Spleen (tissue), 11 donors: ENCODE results near the gene CBX2. TPM values are rescaled to one million over a fixed set of nuclear protein-coding genes. Genes with fewer than 3 reads are reported as not detected.

Experiments used
- DNase-seq: peaks from one replicate; pipeline ENCODE4 v3.0.0-alpha.2; 2020
- H3K27ac ChIP-seq, 8 donors: fragments of 200-600 bp; sonication (generic) in 7 of 8; 1 replicate in 4 of 8; 2 replicates in 4 of 8; pipeline versions ENCODE4 v1.5.0 to v1.8.0; 2016 to 2021; ENCODE audit warnings: inconsistent platforms in 4 of 8, mild to moderate bottlenecking in 4 of 8, moderate library complexity in 1 of 8
- H3K27me3 ChIP-seq, 7 donors: fragments of 200-600 bp; sonication (generic) in 6 of 7; replicated peaks in 1 of 7; 1 replicate in 4 of 7; 2 replicates in 3 of 7; pipeline versions ENCODE4 v1.5.0 to v1.8.0; 2016 to 2021; ENCODE audit warnings: inconsistent platforms in 3 of 7, mild to moderate bottlenecking in 1 of 7
- H3K36me3 ChIP-seq, 6 donors: fragments of 200-600 bp; sonication (generic) in 5 of 6; 1 replicate in 4 of 6; 2 replicates in 2 of 6; pipeline versions ENCODE4 v1.5.0 to v1.8.0; 2016 to 2021; ENCODE audit warnings: inconsistent platforms in 2 of 6
- H3K4me1 ChIP-seq, 6 donors: fragments of 200-600 bp; sonication (generic) in 5 of 6; 1 replicate in 3 of 6; 2 replicates in 3 of 6; pipeline versions ENCODE4 v1.5.0 to v1.8.0; 2016 to 2021; ENCODE audit warnings: inconsistent platforms in 3 of 6
- H3K4me3 ChIP-seq, 8 donors: fragments of 200-600 bp; sonication (generic) in 7 of 8; 1 replicate in 4 of 8; 2 replicates in 4 of 8; pipeline versions ENCODE4 v1.5.0 to v1.8.0; 2016 to 2021; ENCODE audit warnings: inconsistent platforms in 4 of 8, mild to moderate bottlenecking in 4 of 8, moderate library complexity in 2 of 8
- H3K9me3 ChIP-seq, 8 donors: fragments of 200-600 bp; sonication (generic) in 7 of 8; 1 replicate in 4 of 8; 2 replicates in 4 of 8; pipeline versions ENCODE4 v1.5.0 to v1.8.0; 2016 to 2021; ENCODE audit warnings: inconsistent platforms in 4 of 8
- CTCF ChIP-seq, 11 experiments: fragments of 200-600 bp in 7 of 11; fragments of 450-650 bp in 4 of 11; sonication (generic) in 4 of 11; IDR thresholded peaks in 8 of 11; conservative IDR thresholded peaks in 3 of 11; 1 replicate in 7 of 11; 2 replicates in 4 of 11; pipeline versions ENCODE4 v1.4.0 to v1.8.0; 2016 to 2021; ENCODE audit warnings: antibody characterized with exemption in 11 of 11, inconsistent platforms in 4 of 11, mild to moderate bottlenecking in 1 of 11
- POLR2A ChIP-seq, 3 donors: fragments of 450-650 bp; IDR thresholded peaks; one replicate each; pipeline ENCODE4 v1.5.1; 2017; ENCODE audit warnings: antibody characterized with exemption in 3 of 3, mild to moderate bottlenecking in 1 of 3
- POLR2AphosphoS5 ChIP-seq, 3 donors: sonication (generic); formaldehyde crosslinking; IDR thresholded peaks; one replicate each; pipeline ENCODE4 v1.5.1; 2017; ENCODE audit warnings: antibody characterized with exemption in 3 of 3
- WGBS, 5 donors: extraction: QIAGEN DNeasy Blood & Tissue Kit in 3 of 5; methylation state at CpG; one replicate each; pipeline versions ENCODE4 v1.1.5 to v1.1.7; 2013 to 2018; 5-methylcytosine and 5-hydroxymethylcytosine counted together
- intact Hi-C: fragments of 100-400 bp; cut with DNase I; formaldehyde crosslinking; loops from one replicate; pipeline ENCODE4 v1.15.0; 2023; ENCODE audit warnings: low total_unique reads
- polyA plus RNA-seq, 3 donors: library from polyadenylated mRNA; stranded (reverse); fragments of 200-250 nt; gene quantifications; one replicate each; pipeline ENCODE4 v1.2.1, GENCODE V29; 2013
- total RNA-seq, 7 donors: library from RNA; depleted of rRNA in 3 of 7; stranded (reverse); fragments of >200 nt in 3 of 7; fragmentation: NEBNext Ultra II Directional in 4 of 7; extraction: Animal tissue kit (Norgen Biotek cat#: 25700) in 4 of 7; gene quantifications; one replicate each; pipeline versions ENCODE4 v1.1.0 to v1.2.1, GENCODE V29; 2016 to 2021
- donor health status: healthy with polysubstance abuse.
- donor health status: DM: no; HTN: no; CAD: no; lungs with moderate emphysema.
- donor health status: DM: no; HTN: no; CAD: no.
- donor health status: Bipolar disorder and iron deficiency.
- donor health status: healthy.
- donor health status: DM: no; HTN: no; CAD: no.
- donor health status: DM: yes; HTN: yes; CAD: no.

Gene CBX2
- total and polyA plus RNA-seq, 10 donors = 0.48 to 6.2 (median 3.3) TPM

- no peak for DNase-seq
- H3K27me3 ChIP-seq = peaks cover 5 to 88% (median 57%) of the 10 kb centered on the region in 7 donors
- intact Hi-C loops = loop anchor here (10.0 kb wide), 1 partner anchor 91 kb away; the partner anchor contains the start of gene CBX4
- no peak overlapping the region for H3K4me3 ChIP-seq
- TF ChIP-seq CTCF (IDR thresholded peaks at IDR 0.05 in 8 of 11, conservative IDR thresholded peaks at IDR 0.05 in 3 of 11) (no peak), POLR2AphosphoS5 (IDR thresholded peaks at IDR 0.05) (no peak), POLR2A (IDR thresholded peaks at IDR 0.05) (no peak)
- no peak overlapping the region for H3K27ac ChIP-seq
- 90 to 99% (median 96%) methylated on average over 5 of the region's 5 CpGs for WGBS, 5 donors
- no peaks in the 10 kb centered on the region for H3K9me3 ChIP-seq
- H3K36me3 ChIP-seq = no peaks in the 10 kb centered on the region
- peaks cover 3 to 43% (median 29%) of the 10 kb centered on the region in 6 donors for H3K4me1 ChIP-seq
These were observed 34.3 kb upstream of the CBX2 start for GRCh38 chr17:79743614-79744013.

- WGBS, 5 donors = 36 to 52% (median 45%) methylated on average over 5 to 6 of the region's 6 CpGs
- DNase-seq = no peak
- Histone ChIP-seq H3K4me1 (peaks cover 3 to 43% (median 29%) of the 10 kb centered on the region in 6 donors), H3K36me3 (no peaks in the 10 kb centered on the region), H3K9me3 (no peaks in the 10 kb centered on the region), H3K4me3 (peak overlapping the region in 1 of 8 donors; percentile 32), H3K27me3 (peaks cover 5 to 88% (median 64%) of the 10 kb centered on the region in 7 donors), H3K27ac (no peak overlapping the region)
- intact Hi-C loops = loop anchor here (10.0 kb wide), 1 partner anchor 89 kb away; the partner anchor contains the start of gene CBX4
- TF ChIP-seq CTCF (IDR thresholded peaks at IDR 0.05 in 8 of 11, conservative IDR thresholded peaks at IDR 0.05 in 3 of 11) (no peak), POLR2A (IDR thresholded peaks at IDR 0.05) (no peak), POLR2AphosphoS5 (IDR thresholded peaks at IDR 0.05) (no peak)
These were observed 32.3 kb upstream of the CBX2 start for GRCh38 chr17:79745641-79746105.

GRCh38 chr17:79746889-79747507, 30.9 kb upstream of the CBX2 start:
- no peak for DNase-seq
- Histone ChIP-seq H3K4me1 (peaks cover 0 to 37% (median 24%) of the 10 kb centered on the region in 6 donors), H3K36me3 (no peaks in the 10 kb centered on the region), H3K9me3 (no peaks in the 10 kb centered on the region), H3K27me3 (peaks cover 5 to 88% (median 66%) of the 10 kb centered on the region in 7 donors), H3K27ac (no peak overlapping the region), H3K4me3 (peak overlapping the region in 1 of 8 donors; percentile 21)
- intact Hi-C loops = loop anchor here (10.0 kb wide), 1 partner anchor 88 kb away; the partner anchor contains the start of gene CBX4
- no peak for TF ChIP-seq POLR2AphosphoS5 (IDR thresholded peaks at IDR 0.05)
- TF ChIP-seq CTCF (IDR thresholded peaks at IDR 0.05 in 8 of 11, conservative IDR thresholded peaks at IDR 0.05 in 3 of 11) = no peak
- no peak for TF ChIP-seq POLR2A (IDR thresholded peaks at IDR 0.05)
- 33 to 45% (median 36%) methylated on average over 18 to 22 of the region's 22 CpGs for WGBS, 5 donors
